H1 (cell line): ENCODE measurements around the gene FBXO28.

Source experiments
- ATF2 ChIP-seq: IDR thresholded peaks from 2 replicates; pipeline ENCODE4 v1.6.1; 2012; ENCODE audit warnings: low read length, inconsistent platforms
- CTCF ChIP-seq, 3 experiments: IDR thresholded peaks; 1 replicate in 2 of 3; 2 replicates in 1 of 3; pipeline versions ENCODE4 v1.5.1 to v1.6.1; 2011; ENCODE audit warnings: low read length in 3 of 3, mild to moderate bottlenecking in 3 of 3, inconsistent platforms in 2 of 3, low read depth in 1 of 3, moderate library complexity in 1 of 3; ENCODE audit not compliant: insufficient read depth in 1 of 3; ENCODE audit errors: control extremely low read depth in 1 of 3
- EP300 ChIP-seq, 2 experiments: IDR thresholded peaks; 1 replicate in 1 of 2; 2 replicates in 1 of 2; pipeline ENCODE4 v1.6.1; 2011 to 2012; ENCODE audit warnings: low read depth in 2 of 2, low read length in 2 of 2, mild to moderate bottlenecking in 2 of 2, borderline replicate concordance in 1 of 2, inconsistent platforms in 1 of 2, moderate library complexity in 1 of 2
- EZH2 ChIP-seq: fragments of 200-600 bp; sonication (generic); IDR thresholded peaks from 2 replicates; pipeline ENCODE4 v1.7.1; 2012; ENCODE audit warnings: low read depth, mild to moderate bottlenecking, moderate library complexity, low read length, inconsistent platforms; ENCODE audit not compliant: severe bottlenecking
- GABPA ChIP-seq: IDR thresholded peaks from 2 replicates; pipeline ENCODE4 v1.6.1; 2011; ENCODE audit warnings: mild to moderate bottlenecking, low read length, moderate library complexity, borderline replicate concordance; ENCODE audit not compliant: insufficient read depth
- HDAC6 ChIP-seq: IDR thresholded peaks from one replicate; pipeline ENCODE4 v1.7.1; 2012; ENCODE audit warnings: low read depth, mild to moderate bottlenecking, inconsistent platforms, low read length, moderate library complexity
- KDM5A ChIP-seq: fragments of 200-600 bp; IDR thresholded peaks from 2 replicates; pipeline ENCODE4 v1.7.1; 2012; ENCODE audit warnings: mild to moderate bottlenecking, low read length, inconsistent platforms, mixed read lengths
- NRF1 ChIP-seq: IDR thresholded peaks from 2 replicates; pipeline ENCODE4 v1.6.1; 2011; ENCODE audit warnings: mild to moderate bottlenecking, low read depth, low read length, improper control_type of control experiment
- POLR2A ChIP-seq, 2 experiments: IDR thresholded peaks; 1 replicate in 1 of 2; 2 replicates in 1 of 2; pipeline ENCODE4 v1.6.1; 2011; ENCODE audit warnings: low read depth in 2 of 2, low read length in 2 of 2, mild to moderate bottlenecking in 2 of 2; ENCODE audit errors: control extremely low read depth in 1 of 2
- POLR2AphosphoS5 ChIP-seq: IDR thresholded peaks from 2 replicates; pipeline ENCODE4 v1.6.1; 2011; ENCODE audit warnings: low read depth, low read length
- RAD21 ChIP-seq, 2 experiments: IDR thresholded peaks in 1 of 2; conservative IDR thresholded peaks in 1 of 2; 2 replicates each; pipeline ENCODE4 v1.6.1; 2011; ENCODE audit warnings: low read depth in 2 of 2, low read length in 2 of 2, improper control_type of control experiment in 1 of 2, inconsistent platforms in 1 of 2, mild to moderate bottlenecking in 1 of 2, moderate library complexity in 1 of 2
- RBBP5 ChIP-seq: IDR thresholded peaks from 2 replicates; pipeline ENCODE4 v1.7.1; 2012; ENCODE audit warnings: low read depth, mild to moderate bottlenecking, inconsistent platforms, low read length, moderate library complexity, borderline replicate concordance
- SIX5 ChIP-seq: IDR thresholded peaks from 2 replicates; pipeline ENCODE4 v1.6.1; 2011; ENCODE audit warnings: mild to moderate bottlenecking, low read depth, low read length
- SRF ChIP-seq: IDR thresholded peaks from 2 replicates; pipeline ENCODE4 v1.6.1; 2011; ENCODE audit warnings: mild to moderate bottlenecking, low read depth, low read length, moderate library complexity

- no peak for TF ChIP-seq CTCF (IDR thresholded peaks at IDR 0.05; ENCODE audit: control extremely low read depth in 1 of 3, insufficient read depth in 1 of 3, low read depth in 1 of 3, low read length in 3 of 3)
- TF ChIP-seq GABPA: no peak
- TF ChIP-seq NRF1: no peak
- no peak for TF ChIP-seq SRF
- TF ChIP-seq ATF2: no peak
- no peak for TF ChIP-seq POLR2A (IDR thresholded peaks at IDR 0.05; ENCODE audit: control extremely low read depth in 1 of 2, low read depth in 2 of 2, low read length in 2 of 2)
- TF ChIP-seq POLR2AphosphoS5: no peak
- no peak for TF ChIP-seq EP300 (IDR thresholded peaks at IDR 0.05; ENCODE audit: borderline replicate concordance in 1 of 2, low read depth in 2 of 2, low read length in 2 of 2)
- TF ChIP-seq SIX5: no peak
- no peak for TF ChIP-seq RAD21 (IDR thresholded peaks at IDR 0.05 in 1 of 2, conservative IDR thresholded peaks at IDR 0.05 in 1 of 2; ENCODE audit: low read depth in 2 of 2, low read length in 2 of 2)
- no peak for TF ChIP-seq RBBP5
- no peak for TF ChIP-seq KDM5A
- TF ChIP-seq HDAC6: no peak
- no peak for TF ChIP-seq EZH2
Observed at GRCh38 chr1:224203243-224204016, 89.5 kb downstream of the FBXO28 start.
